Cardiac muscle cell (in vitro differentiated cells and primary cell): ENCODE data around the gene FHIT. TPM values are rescaled to one million over a fixed set of nuclear protein-coding genes. Genes with fewer than 3 reads are reported as not detected.
"Not testable (repeated sequence)": the region's sequence is repeated elsewhere in the genome, so short reads cannot be mapped to it uniquely, and the experiment has no call there.

Experiments used
- DNase-seq, 2 donors: peaks; one replicate each; pipeline versions ENCODE4 v3.0.0 to v3.0.0-alpha.2; 2010 to 2017; ENCODE audit warnings: low read depth in 1 of 2, low spot score in 1 of 2
- H3K27ac ChIP-seq: fragments of 200-600 bp; sonication (generic); 2 replicates; pipeline ENCODE4 v1.5.1; 2016
- H3K27me3 ChIP-seq: fragments of 200-600 bp; sonication (generic); 2 replicates; pipeline ENCODE4 v1.6.0; 2016; ENCODE audit warnings: control low read depth
- H3K36me3 ChIP-seq: fragments of 200-600 bp; sonication (generic); 2 replicates; pipeline ENCODE4 v1.5.1; 2016; ENCODE audit warnings: control low read depth
- H3K4me1 ChIP-seq: fragments of 200-600 bp; sonication (generic); 2 replicates; pipeline ENCODE4 v1.8.1; 2017; ENCODE audit warnings: low read depth, mild to moderate bottlenecking, mixed run types
- H3K4me3 ChIP-seq: fragments of 200-600 bp; sonication (generic); 2 replicates; pipeline ENCODE4 v1.5.1; 2016; ENCODE audit warnings: mild to moderate bottlenecking
- H3K9me3 ChIP-seq: fragments of 200-600 bp; sonication (generic); 2 replicates; pipeline ENCODE4 v1.5.1; 2017; ENCODE audit warnings: low read depth, mild to moderate bottlenecking, control low read depth
- CTCF ChIP-seq: IDR thresholded peaks from 2 replicates; pipeline ENCODE4 v1.5.1; 2012; ENCODE audit warnings: low read depth, mild to moderate bottlenecking, low read length
- polyA plus RNA-seq: library from polyadenylated mRNA; unstranded; fragments of >200 nt; fragmentation: Nextera tagmentation; extraction: Ambion mirVana; gene quantifications from 2 replicates; pipeline ENCODE4 v1.2.1, GENCODE V29; 2016
- total RNA-seq: library from RNA; depleted of rRNA; stranded (reverse); fragments of >200 nt; gene quantifications from 2 replicates; pipeline ENCODE4 v1.2.3, GENCODE V29; 2016

FHIT gene
- total and polyA plus RNA-seq, 2 experiments from 2014 or later, result 6.9 to 12.5 TPM

- no peak overlapping the region for H3K27ac ChIP-seq
- no peak for TF ChIP-seq CTCF
These were observed 252.4 kb downstream of the FHIT start for GRCh38 chr3:60998858-60999257.

DNA sequence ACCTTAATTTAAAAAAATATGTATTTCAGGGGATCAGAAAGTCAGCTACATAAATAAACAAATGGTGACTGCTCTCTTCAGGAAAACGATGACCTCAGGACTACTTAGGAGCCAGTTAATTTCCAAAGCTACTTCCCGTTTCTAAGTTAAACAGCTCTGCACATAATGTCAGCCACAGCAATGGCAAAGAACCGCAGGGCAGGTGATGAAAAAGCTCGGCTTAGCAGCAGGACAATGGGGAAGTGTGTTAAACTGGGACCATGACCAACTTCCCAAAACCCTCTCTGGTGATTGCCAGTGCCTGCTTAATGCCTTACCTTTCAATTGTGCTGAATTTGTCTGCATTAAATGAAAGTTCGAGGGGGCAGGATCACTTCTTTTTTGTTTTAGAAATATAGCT lies 258.9 kb downstream of the FHIT start:
- no peaks in the 10 kb centered on the region for H3K9me3 ChIP-seq
- no peaks in the 10 kb centered on the region for H3K36me3 ChIP-seq
- no peak overlapping the region for H3K4me3 ChIP-seq
- DNase-seq, result no peak
- no peak overlapping the region for H3K27ac ChIP-seq
- no peaks in the 10 kb centered on the region for H3K27me3 ChIP-seq
- no peak for TF ChIP-seq CTCF
- peaks cover 26% of the 10 kb centered on the region for H3K4me1 ChIP-seq

More at GRCh38 chr3:60998858-60999257, 252.4 kb downstream of the FHIT start:
- no peaks in the 10 kb centered on the region for H3K27me3 ChIP-seq
- DNase-seq, result no peak
- no peaks in the 10 kb centered on the region for H3K36me3 ChIP-seq
- H3K9me3 ChIP-seq, result no peaks in the 10 kb centered on the region
- H3K4me1 ChIP-seq, result peaks cover 8% of the 10 kb centered on the region
- H3K4me3 ChIP-seq, result no peak overlapping the region

DNA sequence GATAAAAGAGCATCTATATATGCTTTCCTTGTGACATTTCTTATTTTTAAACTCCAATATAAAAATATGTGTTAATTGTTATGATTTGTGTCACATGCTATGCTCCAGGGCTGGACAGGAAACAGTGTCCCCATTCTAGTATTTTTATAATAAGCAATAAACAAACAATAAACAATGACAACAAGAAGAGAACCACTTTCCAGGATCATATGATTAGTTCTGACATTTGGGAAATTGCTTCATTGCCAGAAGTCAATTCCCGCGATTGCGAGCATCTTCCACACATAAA lies 260.9 kb downstream of the FHIT start:
- H3K9me3 ChIP-seq, result no peaks in the 10 kb centered on the region
- H3K27ac ChIP-seq, result peak overlapping the region; percentile 24
- no peak for TF ChIP-seq CTCF
- peaks cover 18% of the 10 kb centered on the region for H3K4me1 ChIP-seq
- no peak overlapping the region for H3K4me3 ChIP-seq
- no peaks in the 10 kb centered on the region for H3K36me3 ChIP-seq
- no peaks in the 10 kb centered on the region for H3K27me3 ChIP-seq
- DNase-seq, result no peak

- no peak overlapping the region for H3K4me3 ChIP-seq
- no peaks in the 10 kb centered on the region for H3K9me3 ChIP-seq
- no peaks in the 10 kb centered on the region for H3K27me3 ChIP-seq
- TF ChIP-seq CTCF, result no peak
- peaks cover 18% of the 10 kb centered on the region for H3K4me1 ChIP-seq
- peak overlapping the region; percentile 24 for H3K27ac ChIP-seq
- peak in 1 of 2 donors; percentile 39 for DNase-seq
- H3K36me3 ChIP-seq, result no peaks in the 10 kb centered on the region
These were observed 261.4 kb downstream of the FHIT start for GRCh38 chr3:60989626-60990441.

GRCh38 chr3:60987191-60987590 lies 264.1 kb downstream of the FHIT start:
- H3K36me3 ChIP-seq, H3K4me3 ChIP-seq, H3K27ac ChIP-seq, H3K27me3 ChIP-seq, H3K9me3 ChIP-seq, DNase-seq: not testable (repeated sequence)
- peaks cover 18% of the 10 kb centered on the region for H3K4me1 ChIP-seq

DNA sequence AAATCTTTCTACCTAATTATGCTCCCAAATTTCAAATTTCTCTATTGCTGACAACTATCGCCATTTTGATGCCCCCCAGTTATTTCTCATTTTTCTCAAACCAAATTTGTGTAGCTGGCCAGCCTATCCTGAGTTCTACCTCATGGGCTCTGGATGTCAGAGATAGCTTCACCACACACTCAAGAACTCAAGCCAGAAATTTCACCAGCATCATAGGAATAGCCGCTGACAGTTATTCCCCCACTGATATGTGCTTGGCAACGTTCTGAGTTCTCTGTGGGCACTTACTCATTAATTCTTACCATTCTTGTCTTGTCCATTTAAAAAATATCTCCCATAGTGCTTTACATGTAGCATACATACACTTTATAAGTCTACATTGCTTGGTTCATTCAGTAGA lies 264.7 kb downstream of the FHIT start:
- Histone ChIP-seq H3K4me1 (peaks cover 18% of the 10 kb centered on the region), H3K27ac (no peak overlapping the region), H3K27me3 (no peaks in the 10 kb centered on the region), H3K4me3 (no peak overlapping the region), H3K9me3 (no peaks in the 10 kb centered on the region), H3K36me3 (no peaks in the 10 kb centered on the region)
- TF ChIP-seq CTCF, result no peak
- no peak for DNase-seq
